ENCODE results near the gene IDNK.

DNA sequence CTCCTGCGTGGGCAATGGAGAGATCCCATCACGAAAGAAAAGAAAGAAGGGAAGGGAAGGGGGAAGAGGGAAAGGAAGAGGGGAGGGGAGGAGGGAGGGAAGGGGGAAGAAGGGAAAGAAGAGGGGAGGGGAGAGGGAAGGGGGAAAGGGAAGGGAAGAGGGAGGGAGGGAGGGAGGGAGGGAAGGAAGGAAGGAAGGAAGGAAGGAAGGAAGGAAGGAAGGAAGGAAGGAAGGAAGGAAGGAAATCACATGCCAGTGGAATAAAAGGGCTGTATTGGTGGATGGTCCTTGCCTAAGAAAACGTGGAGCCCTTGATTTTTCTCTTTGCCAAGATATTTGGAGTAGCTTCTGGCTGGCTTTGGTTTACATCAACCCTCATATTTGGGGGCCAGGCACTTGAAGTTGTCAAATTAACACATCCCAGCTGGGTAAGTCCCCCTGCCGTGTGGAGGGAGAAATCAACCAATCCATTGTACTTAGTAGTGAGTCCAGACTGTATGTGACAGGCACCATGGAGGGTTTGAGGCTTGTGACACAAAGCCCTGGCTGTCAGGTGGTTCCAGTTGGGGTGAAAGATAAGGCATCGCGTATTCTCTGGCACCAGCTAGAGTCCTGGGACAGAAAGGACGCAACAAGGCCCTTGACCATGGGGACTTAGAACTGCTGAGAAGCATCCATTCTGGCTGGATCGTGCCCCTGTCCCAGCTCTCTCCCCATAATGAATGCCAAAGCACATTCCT lies 23.7 kb downstream of the IDNK start:
- TF ChIP-seq, protein P1, sequence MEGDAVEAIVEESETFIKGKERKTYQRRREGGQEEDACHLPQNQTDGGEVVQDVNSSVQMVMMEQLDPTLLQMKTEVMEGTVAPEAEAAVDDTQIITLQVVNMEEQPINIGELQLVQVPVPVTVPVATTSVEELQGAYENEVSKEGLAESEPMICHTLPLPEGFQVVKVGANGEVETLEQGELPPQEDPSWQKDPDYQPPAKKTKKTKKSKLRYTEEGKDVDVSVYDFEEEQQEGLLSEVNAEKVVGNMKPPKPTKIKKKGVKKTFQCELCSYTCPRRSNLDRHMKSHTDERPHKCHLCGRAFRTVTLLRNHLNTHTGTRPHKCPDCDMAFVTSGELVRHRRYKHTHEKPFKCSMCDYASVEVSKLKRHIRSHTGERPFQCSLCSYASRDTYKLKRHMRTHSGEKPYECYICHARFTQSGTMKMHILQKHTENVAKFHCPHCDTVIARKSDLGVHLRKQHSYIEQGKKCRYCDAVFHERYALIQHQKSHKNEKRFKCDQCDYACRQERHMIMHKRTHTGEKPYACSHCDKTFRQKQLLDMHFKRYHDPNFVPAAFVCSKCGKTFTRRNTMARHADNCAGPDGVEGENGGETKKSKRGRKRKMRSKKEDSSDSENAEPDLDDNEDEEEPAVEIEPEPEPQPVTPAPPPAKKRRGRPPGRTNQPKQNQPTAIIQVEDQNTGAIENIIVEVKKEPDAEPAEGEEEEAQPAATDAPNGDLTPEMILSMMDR (IDR thresholded peaks at IDR 0.05): no peak
- TF ChIP-seq POLR2A (IDR thresholded peaks at IDR 0.05): no peak
